LNCaP clone FGC (cell line): ENCODE data around the gene YWHAG.
"Not testable (repeated sequence)": the region's sequence is repeated elsewhere in the genome, so short reads cannot be mapped to it uniquely, and the experiment has no call there.

Source experiments
- DNase-seq: peaks from one replicate; pipeline ENCODE4 v3.0.0-alpha.2; 2011; ENCODE audit warnings: low read depth
- H3K4me3 ChIP-seq: 2 replicates; pipeline ENCODE4 v1.5.1; 2011; ENCODE audit warnings: mild to moderate bottlenecking, low read depth, low read length, control low read depth
- TF ChIP-seq, protein P1 (sequence below): IDR thresholded peaks from 2 replicates; pipeline ENCODE4 v1.5.1; 2012; ENCODE audit warnings: mild to moderate bottlenecking; ENCODE audit not compliant: control insufficient read depth, insufficient read depth; ENCODE audit errors: extremely low read depth

Gene YWHAG

DNA sequence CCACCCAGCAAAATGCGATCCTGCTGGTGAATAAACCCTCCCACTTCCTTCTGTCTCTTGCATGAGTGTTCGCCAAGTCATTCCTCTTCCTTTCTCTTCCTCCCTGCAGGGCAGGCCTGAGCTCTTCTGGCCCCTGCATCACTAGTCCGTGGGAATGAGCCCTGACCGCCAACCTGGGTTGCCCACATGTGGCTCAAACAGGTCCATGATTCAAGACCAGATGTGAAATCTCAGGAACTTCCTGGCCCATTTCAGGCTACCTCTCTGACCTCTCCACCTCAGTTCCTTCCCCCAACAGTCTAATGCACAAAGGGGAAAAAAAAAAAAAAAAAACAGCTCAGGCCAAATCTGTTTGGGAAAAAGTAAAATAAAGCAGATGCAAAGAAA is 5.4 kb upstream of the YWHAG start:
- TF ChIP-seq, protein P1, sequence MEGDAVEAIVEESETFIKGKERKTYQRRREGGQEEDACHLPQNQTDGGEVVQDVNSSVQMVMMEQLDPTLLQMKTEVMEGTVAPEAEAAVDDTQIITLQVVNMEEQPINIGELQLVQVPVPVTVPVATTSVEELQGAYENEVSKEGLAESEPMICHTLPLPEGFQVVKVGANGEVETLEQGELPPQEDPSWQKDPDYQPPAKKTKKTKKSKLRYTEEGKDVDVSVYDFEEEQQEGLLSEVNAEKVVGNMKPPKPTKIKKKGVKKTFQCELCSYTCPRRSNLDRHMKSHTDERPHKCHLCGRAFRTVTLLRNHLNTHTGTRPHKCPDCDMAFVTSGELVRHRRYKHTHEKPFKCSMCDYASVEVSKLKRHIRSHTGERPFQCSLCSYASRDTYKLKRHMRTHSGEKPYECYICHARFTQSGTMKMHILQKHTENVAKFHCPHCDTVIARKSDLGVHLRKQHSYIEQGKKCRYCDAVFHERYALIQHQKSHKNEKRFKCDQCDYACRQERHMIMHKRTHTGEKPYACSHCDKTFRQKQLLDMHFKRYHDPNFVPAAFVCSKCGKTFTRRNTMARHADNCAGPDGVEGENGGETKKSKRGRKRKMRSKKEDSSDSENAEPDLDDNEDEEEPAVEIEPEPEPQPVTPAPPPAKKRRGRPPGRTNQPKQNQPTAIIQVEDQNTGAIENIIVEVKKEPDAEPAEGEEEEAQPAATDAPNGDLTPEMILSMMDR: no peak
- no peak for DNase-seq
- H3K4me3 ChIP-seq: no peak overlapping the region

DNA sequence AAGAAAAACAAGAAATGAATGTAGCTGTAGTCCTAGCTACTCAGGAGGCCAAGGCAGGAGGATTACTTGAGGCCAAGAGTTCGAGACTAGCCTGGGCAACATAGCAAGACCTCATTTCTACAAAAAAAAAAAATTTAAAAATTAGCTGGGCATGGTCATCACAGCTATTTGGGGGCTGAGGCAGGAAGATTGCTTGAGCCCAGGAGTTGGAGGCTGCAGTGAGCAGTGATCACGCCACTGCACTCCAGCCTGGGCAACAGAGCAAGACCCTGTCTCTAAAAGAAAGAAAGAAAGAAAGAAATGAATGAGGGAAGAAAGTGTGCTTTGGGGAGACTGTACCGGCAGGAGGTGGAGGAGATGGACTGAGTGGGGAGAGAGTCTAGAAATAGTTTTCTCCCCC is 5.0 kb upstream of the YWHAG start:
- H3K4me3 ChIP-seq, DNase-seq: not testable (repeated sequence)

DNA sequence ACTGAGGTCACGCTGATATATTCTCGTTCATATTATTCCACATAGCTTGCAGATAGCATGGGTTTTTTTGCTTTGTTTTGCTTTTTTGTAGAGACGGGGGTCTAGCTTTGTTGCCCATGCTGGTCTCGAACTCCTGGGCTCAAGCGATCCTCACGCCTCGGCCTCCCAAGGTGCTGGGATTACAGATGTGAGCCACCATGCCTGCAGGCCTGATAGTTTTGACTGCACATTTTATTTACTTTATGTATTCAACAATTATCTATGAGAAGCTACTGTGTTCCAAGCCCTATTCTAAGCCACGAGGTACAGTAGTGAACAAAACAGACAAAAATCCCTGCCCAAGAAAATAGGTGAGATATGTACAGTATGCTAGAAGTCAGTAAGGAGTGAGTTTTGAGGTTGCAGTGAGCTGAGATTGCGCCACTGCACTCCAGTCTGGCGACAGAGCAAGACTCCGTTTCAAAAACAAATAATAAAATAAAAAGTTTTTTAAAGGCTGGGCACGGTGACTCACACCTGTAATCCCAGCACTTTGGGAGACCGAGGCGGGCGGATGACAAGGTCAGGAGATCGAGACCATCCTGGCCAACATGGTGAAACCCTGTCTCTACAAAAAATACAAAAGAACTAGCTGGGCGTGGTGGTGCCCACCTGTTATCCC is 1.3 kb upstream of the YWHAG start:
- no peak for DNase-seq
- TF ChIP-seq, protein P1: no peak
- peak overlapping the region; percentile 84 for H3K4me3 ChIP-seq

DNA sequence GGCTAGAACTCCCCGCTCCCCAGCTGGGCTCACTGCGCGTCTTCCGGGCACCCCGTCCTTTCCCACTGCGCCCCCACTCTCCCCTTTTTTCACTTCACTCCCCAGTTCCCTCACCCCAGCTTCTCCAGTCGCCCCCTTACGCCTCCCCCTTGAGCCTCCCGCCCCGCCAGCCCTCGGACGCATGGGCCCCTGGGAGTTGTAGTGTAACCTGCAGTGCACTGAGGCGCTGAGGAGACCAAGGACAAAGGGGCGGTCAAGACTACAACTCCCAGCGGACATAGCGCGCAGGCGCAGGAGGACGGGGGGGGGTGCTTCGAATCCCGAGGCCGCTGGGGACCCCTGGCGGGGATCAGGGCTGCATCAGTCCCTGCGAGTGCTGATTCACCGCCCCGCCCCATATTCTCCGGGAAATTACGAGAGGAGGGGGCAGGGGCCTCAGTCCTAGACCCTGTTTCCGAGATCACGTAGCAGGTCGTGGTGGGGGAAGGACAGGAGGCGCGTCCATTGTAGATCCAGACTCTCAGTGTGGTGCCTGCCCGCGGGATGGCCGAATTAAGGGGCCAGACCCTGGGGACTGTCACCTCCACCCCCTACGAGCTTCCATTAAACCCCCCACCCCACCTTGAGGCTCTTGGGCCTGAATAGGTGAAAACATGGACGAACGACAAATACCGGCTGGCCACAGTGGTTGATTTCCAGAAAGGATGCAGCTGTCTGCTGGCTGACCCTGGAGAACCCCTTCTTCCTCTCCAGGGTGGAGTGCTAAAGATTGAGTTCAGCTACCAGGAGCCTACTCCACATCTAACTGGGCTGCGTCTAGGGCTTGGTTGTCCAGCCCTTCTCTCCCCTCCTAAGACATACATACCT is 553 bp upstream of the YWHAG start:
- TF ChIP-seq, protein P1: peak; percentile 78
- H3K4me3 ChIP-seq: peak overlapping the region; percentile 84
- peak; percentile 95 for DNase-seq

DNA sequence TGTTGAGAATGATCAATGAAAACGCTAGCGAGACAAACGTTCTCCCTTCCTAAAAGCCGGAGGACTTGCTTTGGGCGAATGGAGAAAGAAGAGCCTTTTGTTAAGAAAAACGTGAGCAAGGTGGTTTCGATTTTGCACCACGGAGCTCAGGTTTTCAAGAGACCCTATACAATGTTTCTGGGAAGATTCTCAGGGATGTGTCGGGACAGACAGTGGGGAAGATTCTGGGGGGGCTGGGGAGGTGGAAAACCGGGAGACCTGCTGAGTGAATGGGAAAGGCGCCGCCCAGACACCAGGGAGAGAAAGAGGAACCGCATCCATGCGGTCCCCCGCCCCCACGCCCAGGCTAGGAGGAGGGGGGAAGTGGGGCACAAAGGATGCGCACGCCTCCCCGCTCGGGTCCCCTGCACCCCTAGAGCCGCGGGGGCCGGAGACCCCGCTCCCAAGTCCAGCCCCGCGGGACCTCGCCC is 745 bp downstream of the YWHAG start:
- peak overlapping the region; percentile 84 for H3K4me3 ChIP-seq
- TF ChIP-seq, protein P1: no peak
- DNase-seq: no peak

DNA sequence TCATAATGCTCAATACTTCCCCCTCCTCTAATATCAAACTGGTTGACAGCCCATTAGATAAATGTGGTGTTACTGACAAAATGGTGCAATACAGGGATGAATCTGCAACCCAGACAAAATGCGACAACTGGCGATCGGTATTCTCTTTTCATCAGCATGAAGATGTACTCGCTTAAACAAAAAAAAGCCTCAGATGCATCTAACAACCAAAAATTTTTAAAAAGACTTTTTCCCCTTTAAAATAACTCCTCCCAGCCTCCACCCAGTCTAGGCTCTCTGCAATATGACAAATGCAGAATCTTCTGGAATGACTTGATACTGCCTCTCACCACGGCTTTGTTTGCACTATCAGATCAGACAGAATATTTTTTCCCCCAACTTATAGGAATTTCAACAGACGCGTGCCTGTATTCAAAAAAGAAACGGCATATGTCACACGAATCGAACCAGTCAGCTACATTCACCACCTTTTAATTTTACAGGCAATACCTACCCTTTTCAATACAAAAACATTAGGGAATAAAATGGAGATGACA is 1.2 kb downstream of the YWHAG start:
- peak overlapping the region; percentile 84 for H3K4me3 ChIP-seq
- no peak for DNase-seq
- TF ChIP-seq, protein P1: no peak

DNA sequence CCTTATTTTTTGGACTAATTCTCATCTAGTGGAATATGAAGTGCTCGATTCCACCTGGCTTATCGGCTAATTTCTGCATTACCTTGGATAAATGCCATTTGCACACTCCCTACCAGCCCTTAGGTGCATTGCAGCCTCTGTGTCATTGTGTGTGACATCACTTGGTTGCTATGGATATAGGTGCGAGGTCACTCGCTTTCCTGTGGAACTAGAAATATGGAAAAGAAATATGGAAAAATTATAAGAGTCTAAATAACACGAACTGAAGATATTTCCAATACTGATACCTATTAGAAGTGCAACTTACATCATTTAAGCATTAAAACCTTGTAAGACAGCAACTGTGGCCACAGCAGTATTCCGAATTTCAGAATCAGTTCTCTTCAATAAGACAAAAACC is 2.0 kb downstream of the YWHAG start:
- DNase-seq: peak; percentile 37
- H3K4me3 ChIP-seq: peak overlapping the region; percentile 84
- TF ChIP-seq, protein P1: 0 out of 2 replicates have a peak, but pooled peaks have one; percentile 0
